ENCODE measurements around the gene KIF12.
A peak's percentile ranks its signal among the peaks of the same experiment; 100 is the strongest.

KIF12 gene

GRCh38 chr9:114123031-114123977 lies 24.2 kb upstream of the KIF12 start:
- no peak for DNase-seq

- DNase-seq, result no peak
These were observed 23.3 kb upstream of the KIF12 start for GRCh38 chr9:114122136-114123027.

DNA sequence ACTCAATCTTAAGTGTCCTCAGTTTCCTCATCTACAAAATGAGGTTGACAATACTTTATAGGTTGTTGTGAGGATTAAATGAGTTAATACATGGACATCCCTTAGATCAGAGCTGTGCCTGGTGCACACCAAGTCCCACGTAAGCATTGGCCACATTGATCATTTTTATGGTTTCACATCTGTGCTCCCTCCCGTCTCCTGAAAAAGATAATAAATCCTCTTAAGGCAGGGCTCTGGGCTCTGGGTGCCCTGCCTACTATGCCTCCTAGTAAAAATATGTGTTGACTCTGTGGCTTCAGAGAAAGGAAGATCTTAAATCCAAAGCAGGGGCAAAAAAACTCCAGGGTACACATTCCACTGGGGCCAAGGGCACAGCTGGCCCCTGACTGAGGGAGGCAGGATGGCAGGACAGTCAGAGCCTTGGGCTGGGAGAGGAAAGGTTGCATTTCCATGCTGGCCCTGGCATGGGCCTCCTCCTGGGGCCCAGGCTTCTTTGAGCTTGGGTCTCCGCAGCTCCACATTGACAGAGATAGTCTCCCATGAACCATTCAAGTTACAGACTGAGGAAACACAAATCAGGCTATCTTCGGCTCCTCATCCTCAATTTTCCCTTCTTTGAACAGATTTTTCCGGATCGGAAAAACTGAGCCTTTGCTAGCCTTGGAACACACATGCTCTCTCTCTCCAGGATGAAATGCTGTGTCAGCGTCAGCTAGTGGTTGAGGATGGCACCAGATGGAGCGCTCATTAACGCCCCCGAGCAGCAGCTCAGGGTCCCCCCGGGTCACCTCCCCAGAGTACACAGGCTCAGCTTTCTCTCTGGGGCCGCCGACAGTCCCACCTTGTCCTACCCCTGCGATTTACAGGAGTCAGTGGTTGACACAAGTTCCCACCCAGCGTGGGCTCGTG lies 22.4 kb upstream of the KIF12 start:
- no peak for DNase-seq

GRCh38 chr9:114120192-114121014 lies 21.3 kb upstream of the KIF12 start:
- no peak for DNase-seq

- DNase-seq, result no peak
These were observed 20.4 kb upstream of the KIF12 start for GRCh38 chr9:114119242-114120191.

DNA sequence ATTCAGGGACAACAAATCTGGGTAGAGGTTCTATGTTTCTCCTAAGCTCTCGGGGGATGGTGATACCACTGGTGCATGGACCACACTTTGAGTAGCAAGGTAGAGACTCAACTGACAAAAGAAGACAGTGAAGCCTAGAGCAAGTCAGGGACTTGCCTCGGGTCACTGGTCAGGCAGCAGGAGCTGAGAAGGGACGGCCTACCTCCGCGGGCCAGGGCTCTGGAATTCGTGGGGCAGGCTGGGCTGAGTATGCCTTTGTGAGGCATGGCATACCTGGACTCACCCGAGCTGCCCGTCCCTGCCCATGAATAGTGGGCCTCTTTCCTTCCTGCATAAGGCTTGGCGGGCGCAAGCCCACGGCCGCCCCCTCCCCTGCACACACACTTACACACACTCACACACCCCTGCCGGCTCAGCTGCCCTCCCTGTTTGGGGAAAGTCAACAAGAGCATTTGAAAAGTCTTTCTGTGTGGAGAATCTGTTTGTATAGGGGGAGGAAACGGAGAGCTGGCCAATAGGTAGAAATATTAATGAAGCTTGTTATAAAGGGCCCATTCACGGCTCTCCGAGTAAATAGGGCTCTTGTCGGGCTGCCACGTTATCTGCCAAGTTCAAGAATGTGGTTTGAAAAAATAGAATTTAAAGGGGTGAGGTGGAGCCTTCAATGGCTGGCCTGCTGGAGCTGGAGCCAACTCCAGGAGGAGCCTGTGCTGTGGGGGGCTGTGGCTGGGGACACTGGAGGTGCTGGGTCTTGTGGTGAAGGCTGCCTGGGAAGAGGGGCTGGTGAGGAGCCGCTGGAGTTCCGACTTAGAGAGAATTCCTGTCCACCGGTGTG lies 19.1 kb upstream of the KIF12 start:
- no peak for DNase-seq

DNA sequence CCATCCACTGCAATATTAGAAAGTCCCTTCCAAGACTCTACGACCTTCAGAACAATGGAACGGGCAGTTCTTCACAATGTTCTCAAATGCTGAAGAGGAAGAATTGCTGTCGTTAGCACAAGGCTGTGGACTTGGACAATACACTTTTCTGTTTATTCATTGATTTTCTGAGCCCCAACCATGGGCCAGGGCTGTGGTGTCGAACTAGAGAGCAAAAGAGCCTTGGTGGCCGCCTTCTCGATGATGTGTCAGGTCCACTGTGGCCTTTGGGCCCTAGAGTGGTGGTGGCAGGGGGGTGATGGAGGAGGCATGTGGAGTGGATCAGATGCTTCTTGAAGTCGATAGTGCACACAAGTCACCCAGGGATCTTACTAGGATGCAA lies 18.5 kb upstream of the KIF12 start:
- no peak for DNase-seq

DNA sequence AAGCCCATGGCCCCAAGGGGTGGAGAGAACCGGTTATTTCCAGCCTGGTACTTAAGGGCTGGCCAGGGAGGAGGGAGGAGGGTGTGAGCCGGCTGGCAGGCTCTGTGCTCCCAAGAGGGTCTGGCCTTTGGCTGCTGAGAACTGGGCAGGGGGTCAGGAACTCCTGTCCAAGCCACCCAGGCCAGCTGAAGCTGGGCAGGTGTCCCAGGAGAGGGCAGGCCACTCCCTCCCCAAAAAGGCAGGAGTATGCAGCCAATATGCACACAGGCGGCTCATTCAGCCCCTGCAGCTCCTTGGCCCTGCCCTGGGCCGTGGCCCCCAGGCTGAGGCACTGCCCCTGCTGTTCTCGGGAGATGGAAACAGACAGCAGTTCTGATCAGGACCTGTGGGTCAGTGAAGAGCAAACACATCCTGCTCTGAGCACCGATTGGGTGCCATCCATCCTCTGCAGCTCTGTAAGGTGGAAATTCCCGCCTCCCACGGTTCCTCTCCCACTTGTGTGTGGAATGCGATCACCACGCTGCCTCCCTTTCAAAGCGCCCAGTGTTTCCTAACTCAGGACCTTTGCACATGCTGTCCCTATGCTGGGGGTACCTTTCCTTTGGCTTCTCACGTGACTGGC lies 17.1 kb upstream of the KIF12 start:
- DNase-seq, result no peak

- no peak for DNase-seq
These were observed 16.6 kb upstream of the KIF12 start for GRCh38 chr9:114115654-114116125.

GRCh38 chr9:114114364-114114763 lies 15.3 kb upstream of the KIF12 start:
- no peak for DNase-seq

DNA sequence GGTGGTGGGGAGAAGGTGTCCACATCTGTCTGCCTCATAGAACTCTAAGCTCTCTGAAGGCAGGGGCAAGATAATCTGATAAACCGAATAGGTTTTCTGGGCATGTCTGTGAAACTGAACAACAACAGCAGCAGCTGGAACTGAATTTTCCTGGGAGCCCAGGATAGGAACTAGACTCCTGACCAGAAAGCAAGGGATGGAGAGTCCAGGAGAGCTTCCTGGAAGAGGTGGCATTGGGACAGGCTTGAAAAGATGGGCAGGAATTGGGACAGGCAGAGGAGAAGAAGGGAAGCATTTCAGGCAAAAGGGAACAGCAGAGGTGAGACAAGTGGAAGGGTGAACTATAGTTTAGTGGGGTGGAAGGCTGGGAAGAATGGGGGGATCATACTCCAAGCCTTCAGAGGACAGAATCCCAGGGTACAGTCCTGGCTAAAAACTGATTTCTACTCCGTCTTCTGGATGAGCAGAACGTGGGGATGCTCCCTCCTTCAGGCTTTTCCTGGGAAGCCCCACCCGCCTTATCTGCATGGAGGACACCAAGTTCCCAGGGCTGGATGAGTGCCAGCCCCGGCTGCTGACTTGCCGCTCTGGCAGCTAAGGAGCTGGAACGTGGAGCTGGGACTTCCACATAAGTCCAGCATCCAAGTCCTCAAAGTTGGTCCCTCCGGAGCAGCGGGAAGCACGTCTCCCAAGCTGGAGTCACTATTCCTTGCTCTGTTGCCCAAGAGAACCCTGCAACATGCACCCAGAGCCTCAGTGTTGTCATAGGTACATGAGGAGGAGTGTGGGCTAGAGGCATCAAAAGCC lies 13.9 kb upstream of the KIF12 start:
- no peak for DNase-seq

DNA sequence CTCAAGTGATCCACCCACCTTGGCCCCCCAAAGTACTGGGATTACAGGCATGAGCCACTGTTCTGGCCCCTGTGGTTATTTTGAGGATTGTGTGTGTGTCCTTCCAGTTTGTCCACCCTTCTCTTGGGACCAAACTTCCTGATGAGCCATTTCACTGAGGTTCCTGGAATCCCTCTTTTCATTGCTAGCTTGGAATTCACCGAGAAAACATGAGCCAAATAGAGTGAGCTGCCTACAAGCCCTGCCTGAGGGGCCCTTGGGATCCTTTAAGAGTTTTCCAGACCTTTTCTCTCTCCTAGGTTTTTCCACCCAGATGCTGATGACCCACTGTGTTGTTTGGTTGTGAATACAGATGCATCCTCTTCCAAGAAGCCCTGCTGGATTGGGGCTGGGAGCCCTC lies 13.2 kb upstream of the KIF12 start:
- DNase-seq, result no peak

DNA sequence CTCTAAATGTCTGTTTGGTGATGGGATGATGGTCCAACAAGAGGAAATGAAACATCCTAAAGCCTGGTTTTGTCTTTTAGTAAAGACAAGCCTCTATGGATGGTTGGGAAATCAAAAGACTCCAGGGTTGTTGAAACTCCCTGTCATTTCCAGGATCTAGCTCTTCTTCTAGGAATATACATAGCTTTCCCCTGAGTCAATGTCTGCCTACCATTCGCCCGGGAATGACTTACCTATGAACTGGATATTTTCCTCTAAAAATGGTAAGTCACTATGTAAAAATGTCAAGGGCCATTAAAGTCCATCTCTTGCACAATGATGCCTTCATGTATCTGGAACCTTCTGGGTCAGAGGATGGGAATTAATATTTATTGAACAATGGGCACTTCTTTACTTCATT lies 11.1 kb upstream of the KIF12 start:
- no peak for DNase-seq

DNA sequence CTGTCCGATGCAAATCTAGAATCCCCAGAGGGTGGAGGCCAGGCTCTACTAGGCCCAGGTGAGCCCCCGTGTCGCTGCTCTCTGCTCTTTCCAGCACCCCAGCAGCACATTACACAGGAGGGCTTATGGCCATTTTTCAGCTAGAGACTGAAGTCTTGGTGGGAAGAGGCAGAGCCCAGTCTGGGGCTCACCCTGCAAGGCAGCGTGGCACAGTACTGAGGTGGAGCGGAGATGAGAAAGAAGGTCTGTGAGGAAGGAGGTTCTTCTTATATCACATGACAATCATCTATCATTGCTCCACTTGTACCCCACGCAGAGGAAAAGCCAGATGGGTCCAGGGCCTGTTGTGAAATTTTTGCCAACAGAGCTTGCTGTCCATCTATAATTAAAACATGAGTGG lies 10.0 kb upstream of the KIF12 start:
- DNase-seq, result no peak

DNA sequence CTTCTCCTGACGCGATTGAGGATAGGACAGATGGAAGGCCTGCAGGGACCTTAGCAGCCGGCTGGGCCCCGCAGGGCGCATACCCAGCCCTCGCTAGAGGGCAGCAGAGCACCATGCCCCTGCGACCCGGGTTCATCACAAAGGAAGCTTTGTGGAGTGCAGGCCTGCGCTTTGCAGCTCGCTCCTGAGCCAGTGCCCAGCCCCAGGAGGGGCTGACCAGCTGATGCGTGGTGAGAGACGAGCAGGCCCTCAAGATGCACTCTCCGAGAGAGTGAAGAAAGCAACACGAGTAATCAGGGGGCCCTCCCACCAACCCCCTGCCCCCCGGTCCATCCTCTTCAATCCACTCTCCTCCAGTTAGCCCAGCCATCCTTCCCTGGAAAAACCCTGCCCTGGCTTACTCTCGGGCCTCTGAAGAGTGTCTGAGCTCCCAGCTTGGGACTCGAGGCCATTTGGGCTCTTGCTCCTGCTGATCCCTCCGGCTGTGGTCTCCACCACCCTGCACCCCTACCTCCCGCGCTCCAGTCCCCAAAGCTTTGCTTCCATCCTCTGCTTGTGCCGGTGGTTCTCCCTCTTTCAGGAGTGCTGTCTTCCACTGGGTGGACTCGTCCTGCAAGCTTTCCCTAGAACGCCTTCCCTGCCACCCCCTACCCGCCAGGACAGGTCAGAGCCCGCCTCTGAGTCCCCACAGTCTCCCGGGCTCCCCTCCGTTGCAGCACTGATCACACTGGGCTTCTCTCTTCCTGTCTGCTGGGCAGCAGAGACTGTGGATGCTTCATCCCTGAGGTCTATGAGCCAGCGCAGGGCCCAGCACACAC lies 9.1 kb upstream of the KIF12 start:
- peak in 3 of 4 experiments; percentile 4 to 29 (median 23) for DNase-seq

- no peak for DNase-seq
These were observed 8.4 kb upstream of the KIF12 start for GRCh38 chr9:114107286-114108001.

DNA sequence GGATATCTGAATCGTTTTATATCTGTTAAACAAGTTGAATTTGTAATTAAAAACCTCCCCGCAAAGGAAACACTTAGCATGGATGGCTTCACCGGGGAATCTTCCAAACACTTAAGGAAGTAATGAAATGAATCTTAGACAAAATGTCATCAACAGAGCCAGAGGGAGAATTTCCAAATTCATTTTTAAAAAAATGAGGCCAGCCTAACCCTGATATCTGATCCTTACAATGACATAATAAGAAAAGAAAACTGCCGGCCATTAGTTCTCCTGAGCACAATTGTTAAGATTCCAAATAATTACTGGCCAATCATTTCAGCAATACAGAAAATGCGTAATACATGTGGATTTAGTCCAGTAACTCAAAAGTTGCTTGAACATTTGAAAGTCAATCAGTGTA lies 6.1 kb upstream of the KIF12 start:
- DNase-seq, result no peak
